Measurements from ENCODE around the gene TMEM51.

Gene TMEM51

GRCh38 chr1:15153184-15153841 is at the start of gene TMEM51:
Gene TMEM51, plus strand, starts transcription at chr1:15153747. Its CDS starts 61,341 bp downstream, at chr1:15215088.
- no peak for TF ChIP-seq Cebpa-rat (IDR thresholded peaks at IDR 0.05)
- Histone ChIP-seq H3K27me3 (peaks cover 24 to 58% (median 56%) of the 10 kb centered on the region in 11 experiments; a peak in 21 of 22 replicates), H3K9me3 (replicated peaks in 1 of 11) (no peaks in the 10 kb centered on the region), H3K27ac (peak within 1 kb of the TSS in 6 of 11 experiments; percentile 24 to 71 (median 48); a peak in 10 of 22 replicates), H3K4me1 (peaks cover 37 to 51% (median 41%) of the 10 kb centered on the region in 10 experiments), H4K20me1 (peaks cover 0 to 58% (median 7%) of the 10 kb centered on the region in 11 experiments; a peak in 12 of 22 replicates), H3K9ac (peak within 1 kb of the TSS; percentile 53 to 85 (median 71)), H3K4me3 (peak within 1 kb of the TSS; percentile 63 to 77 (median 69)), H3K4me2 (peak within 1 kb of the TSS; percentile 91 to 100 (median 98)), H3K36me3 (no peaks in the 10 kb centered on the region)

GRCh38 chr1:15103906-15104305 is 49.6 kb upstream of the TMEM51 start:
- no peak overlapping the region for H3K4me2 ChIP-seq
- no peak overlapping the region for H3K27ac ChIP-seq
- peaks cover 7 to 21% (median 14%) of the 10 kb centered on the region in 10 experiments for H3K4me1 ChIP-seq
- H3K9me3 ChIP-seq (replicated peaks in 1 of 11), result peaks cover 0 to 25% (median 12%) of the 10 kb centered on the region in 11 experiments; a peak in 18 of 22 replicates
- H3K4me3 ChIP-seq, result no peak overlapping the region
- no peak for TF ChIP-seq Cebpa-rat (IDR thresholded peaks at IDR 0.05)
- peaks cover 0 to 9% (median 0%) of the 10 kb centered on the region in 11 experiments; a peak in 1 of 22 replicates for H4K20me1 ChIP-seq
- H3K27me3 ChIP-seq, result no peaks in the 10 kb centered on the region; a peak in 1 of 22 replicates
- H3K36me3 ChIP-seq, result no peaks in the 10 kb centered on the region
- no peak overlapping the region for H3K9ac ChIP-seq

GRCh38 chr1:15104768-15105167 is 48.8 kb upstream of the TMEM51 start:
- peaks cover 7 to 21% (median 14%) of the 10 kb centered on the region in 10 experiments for H3K4me1 ChIP-seq
- H3K4me3 ChIP-seq, result no peak overlapping the region
- H3K9ac ChIP-seq, result no peak overlapping the region
- peaks cover 0 to 25% (median 12%) of the 10 kb centered on the region in 11 experiments; a peak in 18 of 22 replicates for H3K9me3 ChIP-seq (replicated peaks in 1 of 11)
- H3K36me3 ChIP-seq, result no peaks in the 10 kb centered on the region
- H3K27me3 ChIP-seq, result no peaks in the 10 kb centered on the region; a peak in 1 of 22 replicates
- no peak overlapping the region for H3K4me2 ChIP-seq
- TF ChIP-seq Cebpa-rat (IDR thresholded peaks at IDR 0.05), result no peak
- no peak overlapping the region for H3K27ac ChIP-seq
- 0 out of 22 replicates have a peak, but pooled peaks cover 0 to 5% (median 0%) of the 10 kb centered on the region in 11 experiments for H4K20me1 ChIP-seq

- Histone ChIP-seq H3K4me1 (peaks cover 0 to 9% (median under 1%) of the 10 kb centered on the region in 10 experiments; a peak in 6 of 20 replicates), H3K36me3 (no peaks in the 10 kb centered on the region), H4K20me1 (no peaks in the 10 kb centered on the region), H3K4me2 (peak overlapping the region in 2 of 11 experiments; percentile 9 to 12; a peak in 1 of 22 replicates), H3K9ac (no peak overlapping the region), H3K4me3 (no peak overlapping the region), H3K27me3 (no peaks in the 10 kb centered on the region; a peak in 1 of 22 replicates), H3K9me3 (replicated peaks in 1 of 11) (peaks cover 0 to 25% (median 12%) of the 10 kb centered on the region in 11 experiments; a peak in 18 of 22 replicates), H3K27ac (no peak overlapping the region)
- TF ChIP-seq Cebpa-rat (IDR thresholded peaks at IDR 0.05), result no peak
Measured at GRCh38 chr1:15106608-15107007, 46.9 kb upstream of the TMEM51 start.

- no peaks in the 10 kb centered on the region for H4K20me1 ChIP-seq
- no peak overlapping the region for H3K4me3 ChIP-seq
- no peaks in the 10 kb centered on the region; a peak in 1 of 22 replicates for H3K27me3 ChIP-seq
- H3K4me2 ChIP-seq, result no peak overlapping the region
- H3K9me3 ChIP-seq (replicated peaks in 1 of 11), result peaks cover 0 to 25% (median 12%) of the 10 kb centered on the region in 11 experiments; a peak in 18 of 22 replicates
- no peaks in the 10 kb centered on the region for H3K36me3 ChIP-seq
- H3K9ac ChIP-seq, result no peak overlapping the region
- no peak overlapping the region for H3K27ac ChIP-seq
- peaks cover 0 to 9% (median 0%) of the 10 kb centered on the region in 10 experiments; a peak in 2 of 20 replicates for H3K4me1 ChIP-seq
- TF ChIP-seq Cebpa-rat (IDR thresholded peaks at IDR 0.05), result no peak
Measured at GRCh38 chr1:15107058-15107687, 46.4 kb upstream of the TMEM51 start.

GRCh38 chr1:15107911-15108310 is 45.6 kb upstream of the TMEM51 start:
- no peak overlapping the region for H3K9ac ChIP-seq
- H3K4me2 ChIP-seq, result no peak overlapping the region
- TF ChIP-seq Cebpa-rat (IDR thresholded peaks at IDR 0.05), result no peak
- no peaks in the 10 kb centered on the region; a peak in 1 of 22 replicates for H3K27me3 ChIP-seq
- no peaks in the 10 kb centered on the region for H4K20me1 ChIP-seq
- H3K27ac ChIP-seq, result no peak overlapping the region
- H3K4me1 ChIP-seq, result peaks cover 0 to 9% (median 0%) of the 10 kb centered on the region in 10 experiments; a peak in 2 of 20 replicates
- no peak overlapping the region for H3K4me3 ChIP-seq
- peaks cover 0 to 25% (median 12%) of the 10 kb centered on the region in 11 experiments; a peak in 18 of 22 replicates for H3K9me3 ChIP-seq (replicated peaks in 1 of 11)
- no peaks in the 10 kb centered on the region for H3K36me3 ChIP-seq

GRCh38 chr1:15110128-15110866 is 43.2 kb upstream of the TMEM51 start:
- peaks cover 0 to 4% (median 0%) of the 10 kb centered on the region in 11 experiments; a peak in 2 of 22 replicates for H3K9me3 ChIP-seq (replicated peaks in 1 of 11)
- H3K4me2 ChIP-seq, result no peak overlapping the region
- no peak overlapping the region for H3K4me3 ChIP-seq
- H3K9ac ChIP-seq, result no peak overlapping the region
- H3K27me3 ChIP-seq, result no peaks in the 10 kb centered on the region
- H3K27ac ChIP-seq, result no peak overlapping the region
- TF ChIP-seq Cebpa-rat (IDR thresholded peaks at IDR 0.05), result no peak
- peaks cover 0 to 9% (median 0%) of the 10 kb centered on the region in 10 experiments; a peak in 2 of 20 replicates for H3K4me1 ChIP-seq
- H3K36me3 ChIP-seq, result no peaks in the 10 kb centered on the region
- no peaks in the 10 kb centered on the region for H4K20me1 ChIP-seq

GRCh38 chr1:15110867-15111230 is 42.7 kb upstream of the TMEM51 start:
- H3K36me3 ChIP-seq, result no peaks in the 10 kb centered on the region
- peaks cover 0 to 9% (median 0%) of the 10 kb centered on the region in 10 experiments; a peak in 2 of 20 replicates for H3K4me1 ChIP-seq
- H3K4me3 ChIP-seq, result no peak overlapping the region
- H3K4me2 ChIP-seq, result no peak overlapping the region
- no peak for TF ChIP-seq Cebpa-rat (IDR thresholded peaks at IDR 0.05)
- no peaks in the 10 kb centered on the region for H3K27me3 ChIP-seq
- H4K20me1 ChIP-seq, result no peaks in the 10 kb centered on the region
- H3K9ac ChIP-seq, result no peak overlapping the region
- no peaks in the 10 kb centered on the region for H3K9me3 ChIP-seq (replicated peaks in 1 of 11)
- no peak overlapping the region for H3K27ac ChIP-seq
